BJ (cell line): ENCODE measurements around the gene UBL5. TPM values are rescaled to one million over a fixed set of nuclear protein-coding genes. Genes with fewer than 3 reads are reported as not detected.
A peak's percentile ranks its signal among the peaks of the same experiment; 100 is the strongest.

ENCODE experiments used
- CTCF ChIA-PET: fragments of 350-600 bp; formaldehyde crosslinking; extraction: SDS; loops from one replicate; lab custom pipeline; 2021; ENCODE audit warnings: antibody characterized with exemption, inconsistent platforms; lab: Yijun Ruan, JAX
- POLR2A ChIA-PET: fragments of 300-600 bp; sonication (Branson Sonifier 250); formaldehyde crosslinking; extraction: SDS; loops from one replicate; lab custom pipeline; 2021; ENCODE audit warnings: antibody characterized with exemption; lab: Charles Lee
- DNase-seq: peaks from one replicate; pipeline ENCODE4 v3.0.0-alpha.2; 2011; ENCODE audit warnings: low read depth
- H3K27me3 ChIP-seq: 2 replicates; pipeline ENCODE4 v1.6.0; 2011; ENCODE audit warnings: low read length; ENCODE audit not compliant: control insufficient read depth, insufficient read depth
- H3K36me3 ChIP-seq: 2 replicates; pipeline ENCODE4 v1.5.1; 2011; ENCODE audit warnings: low read length; ENCODE audit not compliant: control insufficient read depth, insufficient read depth
- H3K4me3 ChIP-seq: 2 replicates; pipeline ENCODE4 v1.5.1; 2011; ENCODE audit warnings: low read depth, mild to moderate bottlenecking, control low read depth, low read length
- polyA plus RNA-seq: library from polyadenylated mRNA; depleted of rRNA; stranded (reverse); fragments of >200 nt; gene quantifications from 2 replicates; pipeline ENCODE4 v1.2.3, GENCODE V29; 2011; rRNA removed
- small RNA-seq: library from RNA; depleted of rRNA; stranded (forward); fragments of <200 nt; gene quantifications from one replicate; pipeline ENCODE3, GENCODE V24; 2012; ENCODE audit warnings: low replicate concordance, low read depth; ENCODE audit not compliant: insufficient read length
- TF ChIP-seq, protein P1 (sequence below): IDR thresholded peaks from 2 replicates; pipeline ENCODE4 v1.5.1; 2011; ENCODE audit warnings: low read depth, mild to moderate bottlenecking, control low read depth, inconsistent platforms, low read length, moderate library complexity; ENCODE audit not compliant: insufficient read depth

Gene UBL5
- polyA plus RNA-seq, 1 experiment: 506 TPM

DNA sequence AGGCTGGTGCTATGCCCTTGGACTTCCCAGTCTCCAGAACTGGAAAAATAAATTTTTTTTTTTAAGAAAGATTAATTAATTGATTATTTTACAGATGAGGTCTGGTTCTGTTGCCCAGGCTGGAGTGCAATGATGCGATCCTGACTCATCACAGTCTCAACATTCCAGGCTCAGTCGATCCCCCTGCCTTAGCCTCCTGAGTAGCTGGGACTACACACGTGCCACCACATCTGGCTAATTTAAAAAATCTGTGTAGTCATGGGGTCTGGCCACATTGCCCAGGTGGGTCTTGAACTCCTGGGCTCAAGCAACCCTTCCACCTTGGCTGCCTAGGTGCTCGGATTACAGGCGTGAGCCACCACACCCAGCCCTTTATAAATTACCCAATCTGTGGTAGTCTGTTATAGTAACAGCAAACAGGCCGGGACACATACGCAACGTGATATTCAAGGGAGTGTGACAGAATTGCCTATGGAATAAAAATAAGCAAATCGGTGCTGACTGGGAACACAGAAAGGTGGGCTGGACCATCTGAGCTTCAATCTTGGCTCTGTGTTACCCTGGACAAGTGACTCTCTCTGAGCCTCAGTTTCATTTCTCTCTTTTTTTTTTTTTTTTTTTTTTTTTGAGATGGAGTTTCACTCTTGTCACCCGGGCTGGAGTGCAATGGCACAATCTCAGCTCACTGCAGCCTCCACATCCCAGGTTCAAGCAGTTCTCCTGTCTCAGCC lies 50.2 kb downstream of the UBL5 start:
- CTCF ChIA-PET: interaction anchor here (1.2 kb wide), 1 partner anchor 221 kb away, joined by 3 read pairs; no protein-coding TSS in a partner anchor
- DNase-seq: peak; percentile 7
- Histone ChIP-seq H3K27me3 (no peaks in the 10 kb centered on the region), H3K4me3 (no peak overlapping the region), H3K36me3 (no peaks in the 10 kb centered on the region)
- TF ChIP-seq, protein P1, sequence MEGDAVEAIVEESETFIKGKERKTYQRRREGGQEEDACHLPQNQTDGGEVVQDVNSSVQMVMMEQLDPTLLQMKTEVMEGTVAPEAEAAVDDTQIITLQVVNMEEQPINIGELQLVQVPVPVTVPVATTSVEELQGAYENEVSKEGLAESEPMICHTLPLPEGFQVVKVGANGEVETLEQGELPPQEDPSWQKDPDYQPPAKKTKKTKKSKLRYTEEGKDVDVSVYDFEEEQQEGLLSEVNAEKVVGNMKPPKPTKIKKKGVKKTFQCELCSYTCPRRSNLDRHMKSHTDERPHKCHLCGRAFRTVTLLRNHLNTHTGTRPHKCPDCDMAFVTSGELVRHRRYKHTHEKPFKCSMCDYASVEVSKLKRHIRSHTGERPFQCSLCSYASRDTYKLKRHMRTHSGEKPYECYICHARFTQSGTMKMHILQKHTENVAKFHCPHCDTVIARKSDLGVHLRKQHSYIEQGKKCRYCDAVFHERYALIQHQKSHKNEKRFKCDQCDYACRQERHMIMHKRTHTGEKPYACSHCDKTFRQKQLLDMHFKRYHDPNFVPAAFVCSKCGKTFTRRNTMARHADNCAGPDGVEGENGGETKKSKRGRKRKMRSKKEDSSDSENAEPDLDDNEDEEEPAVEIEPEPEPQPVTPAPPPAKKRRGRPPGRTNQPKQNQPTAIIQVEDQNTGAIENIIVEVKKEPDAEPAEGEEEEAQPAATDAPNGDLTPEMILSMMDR: no peak
- POLR2A ChIA-PET: no interaction called here

DNA sequence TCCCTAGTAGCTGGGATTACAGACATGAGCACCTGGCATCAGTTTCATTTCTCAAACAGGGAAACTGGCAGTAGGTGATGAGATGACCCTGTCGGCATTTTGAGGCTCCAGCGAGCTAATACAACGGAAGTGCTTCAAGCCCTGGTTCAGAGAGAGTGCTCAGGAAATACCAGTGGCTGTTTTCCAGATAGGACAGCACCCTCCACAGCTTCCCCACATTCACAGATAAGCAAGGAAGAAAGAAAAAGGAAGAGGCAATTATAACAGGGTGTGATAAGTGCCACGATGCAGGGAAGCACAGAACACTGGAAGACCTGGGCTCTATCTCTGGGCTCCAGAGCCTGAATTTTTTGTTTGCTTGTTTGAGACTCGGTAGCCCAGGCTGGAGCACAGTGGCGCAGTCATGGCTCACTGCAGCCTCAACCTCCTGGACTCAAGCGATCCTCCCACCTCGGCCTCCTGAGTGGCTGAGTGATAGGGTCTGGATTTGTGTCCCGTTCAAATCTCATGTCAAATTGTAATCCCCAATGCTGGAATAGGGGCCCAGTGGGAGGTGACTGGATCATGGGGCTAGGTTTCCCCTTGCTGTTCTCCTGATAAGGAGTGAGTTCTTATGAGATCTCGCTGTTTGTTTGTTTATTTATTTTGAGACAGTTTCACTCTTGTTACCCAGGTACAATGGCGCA lies 50.9 kb downstream of the UBL5 start:
- no peaks in the 10 kb centered on the region for H3K36me3 ChIP-seq
- POLR2A ChIA-PET: no interaction called here
- no peak overlapping the region for H3K4me3 ChIP-seq
- no peaks in the 10 kb centered on the region for H3K27me3 ChIP-seq
- CTCF ChIA-PET: interaction anchor here (1.2 kb wide), 1 partner anchor 220 kb away, joined by 3 read pairs; no protein-coding TSS in a partner anchor
- DNase-seq: no peak
- TF ChIP-seq, protein P1: no peak

Small RNA genes lying within 50 kb of the gene (small RNA-seq; reads per million reads assigned to genes)
- gene RF00156: not detected

Other genes starting within 250 kb of the UBL5 start
- 1.7 and 4.5 TPM in 2 replicates for gene ZNF121, start 243.4 kb upstream of the UBL5 start, polyA plus RNA-seq
- gene ZNF561, start 206.7 kb upstream of the UBL5 start, polyA plus RNA-seq: 31.4 and 42.3 TPM in 2 replicates
- gene ZNF562, start 152.8 kb upstream of the UBL5 start, polyA plus RNA-seq: 6.3 and 14.1 TPM in 2 replicates
- 3.6 and 7.7 TPM in 2 replicates for gene ZNF846, start 59.2 kb upstream of the UBL5 start, polyA plus RNA-seq
- 23.5 and 35.3 TPM in 2 replicates for gene FBXL12, start 8.8 kb upstream of the UBL5 start, polyA plus RNA-seq
- gene PIN1, start 7.4 kb downstream of the UBL5 start, polyA plus RNA-seq: 56.4 and 89.6 TPM in 2 replicates
- 35.3 and 88.3 TPM in 2 replicates for gene OLFM2, start 108.6 kb downstream of the UBL5 start, polyA plus RNA-seq
- 15.0 and 24.9 TPM in 2 replicates for gene COL5A3, start 182.6 kb downstream of the UBL5 start, polyA plus RNA-seq
- gene RDH8, start 185.6 kb downstream of the UBL5 start, polyA plus RNA-seq: 0.05 and 0.21 TPM in 2 replicates